Smooth muscle cell (in vitro differentiated cells): ENCODE measurements around the gene SNAP47. TPM values are rescaled to one million over a fixed set of nuclear protein-coding genes. Genes with fewer than 3 reads are reported as not detected.

Experiments
- DNase-seq: peaks from one replicate; lab custom pipeline; 2025; ENCODE audit not compliant: unreplicated experiment; lab: John Stamatoyannopoulos, UW
- H2AFZ ChIP-seq: fragments of 200-600 bp; sonication (generic); 2 replicates; pipeline ENCODE4 v1.6.0; 2016; ENCODE audit warnings: antibody characterized with exemption, low read depth, mild to moderate bottlenecking
- H3F3A ChIP-seq: fragments of 200-600 bp; sonication (generic); 2 replicates; pipeline ENCODE4 v1.6.0; 2017; ENCODE audit warnings: antibody characterized with exemption, low read depth
- H3K27ac ChIP-seq: fragments of 200-600 bp; sonication (generic); 2 replicates; pipeline ENCODE4 v1.5.1; 2016; ENCODE audit warnings: low read depth, mild to moderate bottlenecking
- H3K27me3 ChIP-seq: fragments of 200-600 bp; sonication (generic); 2 replicates; pipeline ENCODE4 v1.6.1; 2016; ENCODE audit warnings: low read depth, mild to moderate bottlenecking
- H3K36me3 ChIP-seq: fragments of 200-600 bp; sonication (generic); 2 replicates; pipeline ENCODE4 v1.5.1; 2016; ENCODE audit warnings: low read depth
- H3K4me1 ChIP-seq: fragments of 200-600 bp; sonication (generic); 2 replicates; pipeline ENCODE4 v1.5.1; 2016; ENCODE audit warnings: low read depth
- H3K4me2 ChIP-seq: fragments of 200-600 bp; sonication (generic); 2 replicates; pipeline ENCODE4 v1.6.0; 2016; ENCODE audit warnings: mild to moderate bottlenecking
- H3K4me3 ChIP-seq: fragments of 200-600 bp; sonication (generic); 2 replicates; pipeline ENCODE4 v1.5.1; 2016; ENCODE audit warnings: mild to moderate bottlenecking
- H3K79me2 ChIP-seq: fragments of 200-600 bp; sonication (generic); 2 replicates; pipeline ENCODE4 v1.6.0; 2016; ENCODE audit warnings: low read depth, mild to moderate bottlenecking
- H3K9ac ChIP-seq: fragments of 200-600 bp; sonication (generic); 2 replicates; pipeline ENCODE4 v1.6.0; 2016; ENCODE audit warnings: low read depth
- H3K9me3 ChIP-seq: fragments of 200-600 bp; sonication (generic); replicated peaks from 2 replicates; pipeline ENCODE4 v1.5.1; 2016; ENCODE audit warnings: low read depth
- H4K20me1 ChIP-seq: fragments of 200-600 bp; sonication (generic); 2 replicates; pipeline ENCODE4 v1.6.0; 2016; ENCODE audit warnings: low read depth
- CTCF ChIP-seq: fragments of 200-600 bp; sonication (generic); IDR thresholded peaks from 2 replicates; pipeline ENCODE4 v1.5.1; 2017; ENCODE audit warnings: borderline replicate concordance, mild to moderate bottlenecking, antibody characterized with exemption; ENCODE audit not compliant: insufficient read depth, poor library complexity, severe bottlenecking
- WGBS: methylation state at CpG from one replicate; pipeline ENCODE4 v1.1.7; 2016; ENCODE audit warnings: low lambda C conversion rate; 5-methylcytosine and 5-hydroxymethylcytosine counted together
- polyA plus RNA-seq: library from polyadenylated mRNA; unstranded; fragments of >200 nt; fragmentation: Nextera tagmentation; extraction: Ambion mirVana; gene quantifications from 2 replicates; pipeline ENCODE4 v1.2.1, GENCODE V29; 2016
- total RNA-seq: library from RNA; depleted of rRNA; stranded (reverse); fragments of >200 nt; gene quantifications from 2 replicates; pipeline ENCODE4 v1.2.3, GENCODE V29; 2014

Gene SNAP47
- total and polyA plus RNA-seq, 2 experiments from 2014 or later: 26.2 to 42.4 TPM

GRCh38 chr1:227796359-227796915 lies 61.2 kb downstream of the SNAP47 start:
- DNase-seq: no peak
- H3K79me2 ChIP-seq: no peaks in the 10 kb centered on the region
- H3K9me3 ChIP-seq: no peaks in the 10 kb centered on the region
- H3K27ac ChIP-seq: no peak overlapping the region
- H3K4me2 ChIP-seq: no peak overlapping the region
- 91% methylated on average over 5 of the region's 5 CpGs for WGBS
- no peaks in the 10 kb centered on the region for H3K36me3 ChIP-seq
- no peak for TF ChIP-seq CTCF
- H2AFZ ChIP-seq: no peak overlapping the region
- H3K9ac ChIP-seq: no peak overlapping the region
- no peaks in the 10 kb centered on the region for H3F3A ChIP-seq
- peaks cover 15% of the 10 kb centered on the region for H3K4me1 ChIP-seq
- peaks cover 13% of the 10 kb centered on the region for H3K27me3 ChIP-seq
- no peak overlapping the region for H3K4me3 ChIP-seq
- H4K20me1 ChIP-seq: no peaks in the 10 kb centered on the region

GRCh38 chr1:227797144-227797543 lies 61.9 kb downstream of the SNAP47 start:
- H3K36me3 ChIP-seq: no peaks in the 10 kb centered on the region
- H3K9ac ChIP-seq: no peak overlapping the region
- no peaks in the 10 kb centered on the region for H4K20me1 ChIP-seq
- no peak overlapping the region for H2AFZ ChIP-seq
- no peak overlapping the region for H3K4me3 ChIP-seq
- no peaks in the 10 kb centered on the region for H3K9me3 ChIP-seq
- no peak overlapping the region for H3K4me2 ChIP-seq
- H3K27me3 ChIP-seq: peaks cover 15% of the 10 kb centered on the region
- H3F3A ChIP-seq: no peaks in the 10 kb centered on the region
- H3K4me1 ChIP-seq: peaks cover 15% of the 10 kb centered on the region
- H3K27ac ChIP-seq: no peak overlapping the region
- TF ChIP-seq CTCF: no peak
- 94% methylated on average over 3 of the region's 3 CpGs for WGBS
- no peak for DNase-seq
- no peaks in the 10 kb centered on the region for H3K79me2 ChIP-seq

- Histone ChIP-seq H2AFZ (no peak overlapping the region), H3K27me3 (peaks cover 15% of the 10 kb centered on the region), H3K79me2 (no peaks in the 10 kb centered on the region), H3F3A (no peaks in the 10 kb centered on the region), H3K9me3 (no peaks in the 10 kb centered on the region), H3K4me2 (no peak overlapping the region), H3K4me1 (peaks cover 15% of the 10 kb centered on the region), H3K9ac (no peak overlapping the region), H3K4me3 (no peak overlapping the region), H3K27ac (no peak overlapping the region), H4K20me1 (no peaks in the 10 kb centered on the region), H3K36me3 (no peaks in the 10 kb centered on the region)
- TF ChIP-seq CTCF: no peak
- 86% methylated on average over 3 of the region's 3 CpGs for WGBS
- DNase-seq: no peak
Measured at GRCh38 chr1:227797625-227798024, 62.4 kb downstream of the SNAP47 start.
